SHP77 (cell line): ENCODE results near the gene PGA5.

ENCODE experiments used
- DNase-seq, 2 experiments: peaks; one replicate each; lab custom pipeline; 2025; lab: John Stamatoyannopoulos, UW

Gene PGA5

GRCh38 chr11:61267437-61267841, 26.5 kb downstream of the PGA5 start:
- no peak for DNase-seq

GRCh38 chr11:61268588-61269250, 27.7 kb downstream of the PGA5 start:
- no peak for DNase-seq

- DNase-seq = no peak
Measured at GRCh38 chr11:61270354-61271076, 29.5 kb downstream of the PGA5 start.

- no peak for DNase-seq
Measured at GRCh38 chr11:61272731-61273130, 31.8 kb downstream of the PGA5 start.

GRCh38 chr11:61273178-61274078, 32.5 kb downstream of the PGA5 start:
- no peak for DNase-seq

GRCh38 chr11:61274084-61274483, 33.1 kb downstream of the PGA5 start:
- DNase-seq = no peak

GRCh38 chr11:61275191-61275590, 34.2 kb downstream of the PGA5 start:
- no peak for DNase-seq

- DNase-seq = no peak
Measured at GRCh38 chr11:61277186-61278000, 36.4 kb downstream of the PGA5 start.

GRCh38 chr11:61278001-61278470, 37.1 kb downstream of the PGA5 start:
- DNase-seq = no peak

- no peak for DNase-seq
Measured at GRCh38 chr11:61279934-61280659, 39.1 kb downstream of the PGA5 start.

- no peak for DNase-seq
Measured at GRCh38 chr11:61280883-61281580, 40.1 kb downstream of the PGA5 start.

- no peak for DNase-seq
Measured at GRCh38 chr11:61281581-61282250, 40.7 kb downstream of the PGA5 start.

GRCh38 chr11:61283613-61284012, 42.6 kb downstream of the PGA5 start:
- no peak for DNase-seq

GRCh38 chr11:61287338-61287977, 46.5 kb downstream of the PGA5 start:
- DNase-seq = no peak

- no peak for DNase-seq
Measured at GRCh38 chr11:61290905-61291690, 50.1 kb downstream of the PGA5 start.

GRCh38 chr11:61292356-61292755, 51.4 kb downstream of the PGA5 start:
- DNase-seq = no peak

GRCh38 chr11:61293867-61294716, 53.1 kb downstream of the PGA5 start:
- DNase-seq = no peak
